Measurements from ENCODE around the gene SLBP.
"Not testable (repeated sequence)": the region's sequence is repeated elsewhere in the genome, so short reads cannot be mapped to it uniquely, and the experiment has no call there.

The SLBP gene

DNA sequence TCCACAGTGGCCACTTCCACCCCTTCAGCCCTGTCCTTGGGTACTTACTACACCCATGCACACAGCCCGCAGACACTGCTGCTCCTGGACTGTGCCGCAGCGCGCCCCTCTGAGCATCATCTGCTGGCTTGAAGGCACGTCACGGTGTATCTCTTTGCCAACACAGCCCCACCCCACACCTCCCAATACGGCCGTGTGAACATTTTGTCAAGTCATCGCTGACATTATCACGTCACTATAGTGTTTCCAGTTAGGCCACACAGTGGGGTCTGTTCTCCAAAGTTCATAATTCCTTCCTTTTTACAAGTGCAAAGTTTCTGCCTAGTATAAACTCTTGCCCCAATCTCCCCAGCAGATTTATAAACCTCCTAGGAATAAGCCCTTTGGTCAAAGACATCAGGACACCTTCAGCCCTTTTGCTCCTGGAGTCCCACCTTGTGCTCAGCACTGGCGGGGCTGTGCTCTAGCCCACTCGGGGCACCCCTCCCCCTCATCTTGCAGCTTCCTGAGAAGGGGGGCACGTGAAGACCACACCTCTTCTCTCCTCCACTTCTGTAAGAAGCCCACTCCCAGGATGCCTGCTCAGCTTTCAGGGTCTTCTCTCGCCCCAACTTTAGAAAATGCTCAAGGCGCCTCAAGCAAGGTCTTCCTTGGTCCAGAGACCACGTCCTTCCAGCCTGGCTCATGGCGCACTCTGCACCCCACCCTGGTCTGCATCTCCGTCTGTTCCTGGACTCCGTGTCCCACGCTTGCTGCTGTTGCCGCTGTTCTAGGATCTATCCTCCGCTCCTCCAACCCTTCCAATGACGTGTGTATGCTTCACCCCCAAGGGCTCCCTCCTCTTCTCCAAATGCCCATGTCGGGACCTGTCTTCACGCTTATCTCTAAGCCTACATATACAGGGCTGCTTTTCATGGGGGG is 35.3 kb downstream of the SLBP start:
- no peak for DNase-seq (ENCODE audit: low read depth, low spot score)

- no peak for DNase-seq (ENCODE audit: low read depth, low spot score)
Measured at GRCh38 chr4:1675802-1676137, 36.3 kb downstream of the SLBP start.

DNA sequence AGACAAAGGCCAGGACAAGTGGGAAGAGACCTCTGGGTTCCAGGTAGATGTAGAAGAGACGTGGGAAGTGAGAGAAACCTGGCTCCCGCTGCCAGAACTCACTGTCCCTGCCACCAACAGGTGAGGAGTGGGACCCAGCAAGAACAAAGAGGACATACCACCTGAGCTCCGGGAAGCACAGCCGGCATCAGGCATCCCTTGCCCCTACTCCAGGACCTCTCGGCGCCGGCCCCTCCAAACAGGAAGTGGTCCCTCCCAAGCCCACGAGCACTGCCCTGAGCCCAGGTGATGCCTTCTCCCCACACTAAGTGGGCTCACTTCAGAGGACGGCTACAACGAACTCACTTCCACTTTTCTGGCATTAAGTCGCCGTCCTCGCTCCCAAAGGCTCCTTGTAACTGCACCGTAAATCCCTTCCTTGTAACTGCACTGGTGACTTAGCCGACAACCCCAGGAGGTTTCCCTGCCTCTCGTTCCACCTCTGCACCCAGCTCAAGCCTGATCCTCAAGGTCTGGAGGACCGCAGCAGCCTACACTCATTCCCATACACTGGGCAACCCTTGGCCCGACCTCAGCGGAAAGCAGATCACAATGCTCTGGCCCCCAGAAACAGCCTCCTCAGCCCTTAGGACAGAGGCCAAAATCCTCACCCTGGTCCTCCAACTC is 36.9 kb downstream of the SLBP start:
- no peak for DNase-seq (ENCODE audit: low read depth, low spot score)

GRCh38 chr4:1674682-1675081 is 37.4 kb downstream of the SLBP start:
- DNase-seq (ENCODE audit: low read depth, low spot score), result no peak

DNA sequence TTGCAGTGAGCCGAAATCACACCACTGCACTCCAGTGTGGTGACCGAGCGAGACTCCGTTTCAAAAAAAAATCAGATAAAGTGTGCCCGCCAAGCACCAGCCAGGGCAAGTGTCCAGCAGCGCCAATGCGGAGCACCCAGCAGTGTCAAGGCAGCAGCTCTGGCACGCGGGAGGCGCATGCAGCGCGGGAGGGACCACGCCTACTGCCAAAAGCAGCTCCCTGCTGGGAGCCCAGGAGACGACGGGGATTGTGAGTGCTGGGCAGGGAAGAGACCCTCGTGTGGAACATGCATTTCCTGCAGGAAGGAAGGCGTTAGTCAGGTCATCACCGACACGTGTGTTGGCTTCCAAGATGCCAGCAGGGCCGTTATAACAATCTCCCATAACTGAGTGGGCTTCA is 38.4 kb downstream of the SLBP start:
- no peak for DNase-seq (ENCODE audit: low read depth, low spot score)

DNA sequence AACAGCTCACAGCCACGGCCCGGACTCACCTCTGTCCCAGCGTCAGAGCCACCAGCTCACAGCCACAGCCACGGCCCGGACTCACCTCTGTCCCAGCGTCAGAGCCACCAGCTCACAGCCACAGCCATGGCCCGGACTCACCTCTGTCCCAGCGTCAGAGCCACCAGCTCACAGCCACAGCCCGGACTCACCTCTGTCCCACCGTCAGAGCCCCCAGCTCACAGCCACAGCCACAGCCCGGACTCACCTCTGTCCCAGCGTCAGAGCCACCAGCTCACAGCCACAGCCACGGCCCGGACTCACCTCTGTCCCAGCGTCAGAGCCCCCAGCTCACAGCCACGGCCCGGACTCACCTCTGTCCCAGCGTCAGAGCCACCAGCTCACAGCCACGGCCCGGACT is 41.1 kb downstream of the SLBP start:
- DNase-seq (ENCODE audit: low read depth, low spot score), result not testable (repeated sequence)

- DNase-seq (ENCODE audit: low read depth, low spot score), result no peak
Measured at GRCh38 chr4:1670279-1670678, 41.8 kb downstream of the SLBP start.

- no peak for DNase-seq (ENCODE audit: low read depth, low spot score)
Measured at GRCh38 chr4:1669850-1670249, 42.3 kb downstream of the SLBP start.

- DNase-seq (ENCODE audit: low read depth, low spot score), result no peak
Measured at GRCh38 chr4:1669270-1669669, 42.8 kb downstream of the SLBP start.

- no peak for DNase-seq (ENCODE audit: low read depth, low spot score)
Measured at GRCh38 chr4:1668488-1668840, 43.7 kb downstream of the SLBP start.

- DNase-seq (ENCODE audit: low read depth, low spot score), result no peak
Measured at GRCh38 chr4:1667273-1667672, 44.8 kb downstream of the SLBP start.

DNA sequence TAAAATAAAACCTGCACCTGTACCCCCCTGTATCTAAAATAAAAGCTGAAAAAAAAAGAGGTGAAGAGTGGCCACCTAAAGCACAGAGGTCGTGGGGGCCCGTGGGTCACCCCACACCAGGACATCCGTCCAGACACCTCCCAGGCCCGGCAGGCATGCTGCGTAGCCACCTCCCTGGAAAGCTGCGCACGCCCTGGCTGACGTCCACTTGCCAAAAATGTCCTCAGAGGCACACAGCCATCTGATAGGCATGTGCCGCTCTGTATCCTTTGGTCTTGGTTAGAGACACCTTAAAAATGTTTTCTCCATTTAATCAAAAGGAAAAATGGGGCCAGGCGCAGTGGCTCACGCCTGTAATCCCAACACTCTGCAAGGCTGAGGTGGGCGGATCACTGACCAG is 45.7 kb downstream of the SLBP start:
- DNase-seq (ENCODE audit: low read depth, low spot score), result no peak

GRCh38 chr4:1664141-1664540 is 48.0 kb downstream of the SLBP start:
- DNase-seq (ENCODE audit: low read depth, low spot score), result no peak

DNA sequence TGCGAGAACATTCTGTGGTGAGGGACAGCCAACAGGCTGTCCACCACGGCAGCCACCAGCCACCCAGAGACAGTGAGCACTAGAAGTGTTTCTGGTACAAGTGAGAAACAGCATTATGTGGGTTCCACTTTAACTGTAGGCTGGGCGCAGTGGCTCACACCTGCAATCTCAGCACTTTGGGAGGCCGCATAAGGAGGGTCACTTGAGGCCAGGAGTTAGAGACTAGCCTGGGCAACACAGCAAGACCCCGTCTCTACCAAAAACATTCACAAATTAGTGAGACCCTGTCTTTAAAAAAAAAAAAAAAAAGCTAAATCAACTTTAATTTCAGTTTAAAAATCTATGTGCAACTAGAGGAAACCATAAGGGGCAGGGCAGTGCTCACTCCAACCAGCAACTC is 48.6 kb downstream of the SLBP start:
- no peak for DNase-seq (ENCODE audit: low read depth, low spot score)

DNA sequence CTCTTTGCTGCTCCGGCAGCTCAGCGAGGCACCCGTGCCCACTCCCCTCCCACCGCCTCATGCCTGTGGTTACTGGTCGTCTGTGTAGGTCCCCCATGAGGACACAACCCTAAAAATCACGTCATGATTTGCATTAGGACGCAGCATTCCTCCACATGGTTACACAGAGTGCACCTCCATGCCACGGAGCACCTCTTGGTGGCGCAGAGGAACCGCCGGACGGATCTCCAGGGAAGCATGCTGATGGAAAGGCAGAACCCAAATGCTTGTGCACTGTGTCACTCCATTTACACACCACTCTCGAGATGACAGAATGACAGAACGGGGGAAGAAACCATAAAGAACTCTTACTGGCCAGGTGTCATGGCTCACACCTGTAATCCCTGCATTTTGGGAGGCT is 50.4 kb downstream of the SLBP start:
- no peak for DNase-seq (ENCODE audit: low read depth, low spot score)

DNA sequence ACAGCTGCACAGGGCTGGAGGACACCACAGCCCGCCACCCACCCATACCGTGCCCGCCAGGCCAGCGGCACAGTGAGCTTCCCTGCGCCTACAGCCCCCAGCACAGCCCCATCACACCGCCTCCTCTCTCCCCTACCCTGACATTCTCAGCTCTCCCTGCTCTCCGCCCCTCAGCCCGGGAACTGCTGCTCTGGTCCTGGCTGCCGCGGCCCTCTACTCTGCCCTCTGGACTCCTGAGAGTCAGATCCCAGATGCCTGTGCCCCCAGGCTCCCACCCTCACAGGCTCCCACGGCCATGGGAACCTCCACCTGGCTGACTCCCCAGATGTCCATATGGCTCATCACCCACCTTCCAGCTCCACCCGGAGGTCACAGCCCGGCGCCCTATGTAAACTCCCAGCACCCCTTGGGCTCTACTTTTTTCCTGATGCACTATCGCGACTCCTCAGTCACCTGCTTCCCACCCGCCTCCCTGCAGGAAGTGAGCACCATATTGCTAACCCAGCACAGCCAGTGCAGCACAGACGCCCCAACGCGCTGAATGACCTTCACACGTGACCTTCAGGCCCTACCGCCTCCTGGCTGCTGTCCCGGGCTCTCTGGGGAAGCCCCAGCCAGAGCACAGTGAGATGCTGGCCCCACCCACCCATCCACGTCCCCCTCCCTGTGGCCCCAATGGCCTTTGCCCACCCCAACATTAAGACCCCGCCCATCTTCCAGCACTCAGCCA is 51.0 kb downstream of the SLBP start:
- DNase-seq (ENCODE audit: low read depth, low spot score), result no peak

GRCh38 chr4:1659104-1660043 is 52.7 kb downstream of the SLBP start:
- DNase-seq (ENCODE audit: low read depth, low spot score), result no peak

GRCh38 chr4:1658581-1658980 is 53.5 kb downstream of the SLBP start:
- DNase-seq (ENCODE audit: low read depth, low spot score), result no peak

DNA sequence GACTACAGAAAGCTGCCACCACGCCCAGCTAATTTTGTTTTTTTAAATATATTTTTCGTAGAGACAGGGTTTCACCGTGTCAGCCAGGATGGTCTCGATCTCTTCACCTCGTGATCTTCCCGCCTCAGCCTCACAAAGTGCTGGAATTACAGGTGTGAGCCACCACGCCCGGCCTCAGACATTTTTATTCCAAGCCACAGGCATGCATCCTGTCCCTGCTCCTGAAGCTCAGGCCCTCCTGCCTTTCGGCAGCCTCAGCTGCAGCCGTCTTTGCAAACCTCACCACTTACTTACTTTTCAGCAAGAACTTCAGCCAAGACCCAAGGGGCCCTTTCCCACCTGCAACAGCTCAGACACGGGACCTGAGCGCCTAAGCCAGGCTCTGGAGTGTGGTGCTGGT is 54.0 kb downstream of the SLBP start:
- DNase-seq (ENCODE audit: low read depth, low spot score), result no peak

DNA sequence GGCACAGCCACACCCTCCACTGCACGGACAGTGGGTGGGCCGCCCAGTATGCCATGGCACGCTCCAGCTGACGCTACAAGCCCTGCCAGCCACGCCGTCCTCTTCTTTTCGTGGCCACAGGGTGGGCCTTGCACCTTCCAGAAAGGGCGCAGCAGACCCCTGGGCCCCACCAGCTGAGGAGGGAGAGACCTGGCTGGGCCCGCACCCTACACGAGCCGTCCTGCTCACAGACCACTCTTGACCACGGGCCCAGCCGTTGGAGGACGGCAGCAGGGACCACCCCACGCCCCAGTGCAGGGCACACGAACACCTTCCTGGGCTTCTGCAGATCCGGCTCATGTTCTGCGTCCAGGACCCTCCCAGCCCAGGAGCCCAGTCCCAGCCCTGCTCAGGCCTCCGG is 55.1 kb downstream of the SLBP start:
- DNase-seq (ENCODE audit: low read depth, low spot score), result no peak

DNA sequence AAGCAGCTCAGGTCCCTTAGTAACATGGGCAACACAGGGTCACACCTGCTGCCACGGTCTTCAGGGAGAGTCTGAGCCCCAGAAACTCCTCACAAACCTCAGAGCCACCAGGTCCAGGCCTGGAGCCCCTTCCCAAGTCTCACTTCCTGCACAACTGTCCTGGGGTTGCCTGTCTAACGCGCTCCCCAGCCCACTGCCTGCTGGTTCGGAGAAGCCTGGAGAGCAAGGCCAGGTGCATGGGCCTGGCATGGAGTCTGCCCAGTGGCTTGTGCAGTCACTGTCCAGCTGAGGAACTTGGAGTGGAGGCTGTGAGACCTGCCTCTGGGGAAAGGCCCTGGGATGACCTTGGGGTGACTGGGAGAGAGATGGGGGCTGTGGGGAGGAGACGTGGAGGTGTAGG is 56.0 kb downstream of the SLBP start:
- no peak for DNase-seq (ENCODE audit: low read depth, low spot score)

- DNase-seq (ENCODE audit: low read depth, low spot score), result no peak
Measured at GRCh38 chr4:1655676-1656075, 56.4 kb downstream of the SLBP start.

Measured in activated CD4-positive, CD25-positive, alpha-beta regulatory T cell treated with anti-CD3 and anti-CD28 coated beads, Interleukin-2, amount 50 U/mL, for 16 hours (primary cell).